Right lobe of liver (tissue), 6 donors: ENCODE data around the gene PTGDS. TPM values are rescaled to one million over a fixed set of nuclear protein-coding genes. Genes with fewer than 3 reads are reported as not detected.

Experiments used
- ATAC-seq, 4 donors: fragments of 200-7000 bp; cut with Tn5 transposase; one replicate each; pipeline ENCODE4 v1.9.1; 2020; ENCODE audit warnings: mild to moderate bottlenecking in 4 of 4, moderate library complexity in 4 of 4
- DNase-seq, 3 donors: peaks; one replicate each; pipeline ENCODE4 v3.0.0-alpha.2; 2020
- H3K27ac ChIP-seq, 3 donors: fragments of 200-600 bp; one replicate each; pipeline ENCODE4 v1.8.0; 2022
- H3K27me3 ChIP-seq, 2 donors: fragments of 200-600 bp; one replicate each; pipeline ENCODE4 v1.8.0; 2022
- H3K36me3 ChIP-seq, 4 donors: fragments of 200-600 bp; sonication (generic) in 1 of 4; one replicate each; pipeline versions ENCODE4 v1.5.1 to v1.8.0; 2017 to 2022; ENCODE audit warnings: control low read depth in 1 of 4
- H3K4me1 ChIP-seq, 4 donors: fragments of 200-600 bp; sonication (generic) in 1 of 4; one replicate each; pipeline versions ENCODE4 v1.5.1 to v1.8.0; 2017 to 2022; ENCODE audit warnings: control low read depth in 1 of 4
- H3K4me3 ChIP-seq, 3 donors: fragments of 200-600 bp; one replicate each; pipeline ENCODE4 v1.8.0; 2022
- H3K9me3 ChIP-seq, 4 donors: fragments of 200-600 bp; sonication (generic) in 1 of 4; one replicate each; pipeline versions ENCODE4 v1.5.1 to v1.8.0; 2017 to 2022; ENCODE audit warnings: control low read depth in 1 of 4
- POLR2A ChIP-seq: fragments of 450-650 bp; IDR thresholded peaks from one replicate; pipeline ENCODE4 v1.6.1; 2017; ENCODE audit warnings: antibody characterized with exemption, mild to moderate bottlenecking
- WGBS: methylation state at CpG from one replicate; pipeline ENCODE4 v1.1.6; 2018; ENCODE audit warnings: low coverage, low lambda C conversion rate; ENCODE audit not compliant: insufficient coverage; ENCODE audit errors: missing lambda C conversion rate; 5-methylcytosine and 5-hydroxymethylcytosine counted together
- intact Hi-C, 2 donors: fragments of 100-400 bp; cut with DNase I; formaldehyde crosslinking; loops; one replicate each; pipeline versions ENCODE4 v1.11.2 to v1.14.1; 2022
- total RNA-seq, 6 experiments: library from RNA; depleted of rRNA in 2 of 6; stranded (reverse); fragments of >200 nt in 2 of 6; fragmentation: NEBNext Ultra II Directional in 3 of 6; extraction: Animal tissue kit (Norgen Biotek cat#: 25700) in 3 of 6; gene quantifications; one replicate each; pipeline versions ENCODE4 v1.1.0 to v1.2.4, GENCODE V29; 2016 to 2023
- TF ChIP-seq, protein P1 (sequence below), 4 donors: fragments of 200-600 bp in 3 of 4; fragments of 450-650 bp in 1 of 4; IDR thresholded peaks; one replicate each; pipeline versions ENCODE4 v1.5.1 to v1.8.0; 2016 to 2022; ENCODE audit warnings: antibody characterized with exemption in 4 of 4, mild to moderate bottlenecking in 2 of 4
- donor health status: DM: no; HTN: yes; CAD: no.
- donor health status: DM: no; HTN: no; CAD: no.
- donor health status: DM: no; HTN: no; CAD: no.
- donor health status: DM: no; HTN: yes; CAD: no.
- donor health status: DM: no; HTN: yes; CAD: no.

PTGDS gene
- total RNA-seq, 6 experiments from 2014 or later = 4.3 to 21.9 (median 6.0) TPM

DNA sequence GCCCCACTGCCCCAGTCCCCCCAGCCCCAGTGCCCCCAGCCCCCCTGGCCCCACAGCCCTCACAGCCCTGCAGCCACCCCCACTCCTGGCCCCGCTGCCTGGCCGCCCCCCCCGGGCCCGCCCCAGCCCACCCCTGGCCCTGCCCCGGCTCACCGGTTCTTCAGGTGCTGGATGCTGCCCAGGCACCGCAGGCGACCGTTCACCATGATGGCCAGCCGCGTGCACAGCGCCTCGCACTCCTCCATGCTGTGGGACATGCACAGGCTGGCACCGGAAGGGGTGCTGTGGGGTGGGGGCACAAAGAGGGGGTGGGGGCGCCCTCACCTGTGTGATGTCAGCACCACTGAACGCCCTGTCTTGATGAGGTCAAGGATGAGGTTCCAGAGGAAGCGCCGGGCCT is 31.9 kb downstream of the PTGDS start:
- H3K27me3 ChIP-seq = no peaks in the 10 kb centered on the region
- H3K27ac ChIP-seq = no peak overlapping the region
- no peak for ATAC-seq
- intact Hi-C loops = no loop called here
- no peaks in the 10 kb centered on the region for H3K9me3 ChIP-seq
- H3K4me3 ChIP-seq = no peak overlapping the region
- 95% methylated on average over 7 of the region's 18 CpGs for WGBS
- H3K4me1 ChIP-seq = no peaks in the 10 kb centered on the region
- no peak for DNase-seq
- TF ChIP-seq, protein P1, sequence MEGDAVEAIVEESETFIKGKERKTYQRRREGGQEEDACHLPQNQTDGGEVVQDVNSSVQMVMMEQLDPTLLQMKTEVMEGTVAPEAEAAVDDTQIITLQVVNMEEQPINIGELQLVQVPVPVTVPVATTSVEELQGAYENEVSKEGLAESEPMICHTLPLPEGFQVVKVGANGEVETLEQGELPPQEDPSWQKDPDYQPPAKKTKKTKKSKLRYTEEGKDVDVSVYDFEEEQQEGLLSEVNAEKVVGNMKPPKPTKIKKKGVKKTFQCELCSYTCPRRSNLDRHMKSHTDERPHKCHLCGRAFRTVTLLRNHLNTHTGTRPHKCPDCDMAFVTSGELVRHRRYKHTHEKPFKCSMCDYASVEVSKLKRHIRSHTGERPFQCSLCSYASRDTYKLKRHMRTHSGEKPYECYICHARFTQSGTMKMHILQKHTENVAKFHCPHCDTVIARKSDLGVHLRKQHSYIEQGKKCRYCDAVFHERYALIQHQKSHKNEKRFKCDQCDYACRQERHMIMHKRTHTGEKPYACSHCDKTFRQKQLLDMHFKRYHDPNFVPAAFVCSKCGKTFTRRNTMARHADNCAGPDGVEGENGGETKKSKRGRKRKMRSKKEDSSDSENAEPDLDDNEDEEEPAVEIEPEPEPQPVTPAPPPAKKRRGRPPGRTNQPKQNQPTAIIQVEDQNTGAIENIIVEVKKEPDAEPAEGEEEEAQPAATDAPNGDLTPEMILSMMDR (IDR thresholded peaks at IDR 0.05) = no peak
- TF ChIP-seq POLR2A = no peak
- H3K36me3 ChIP-seq = peaks cover 0 to 2% (median 0%) of the 10 kb centered on the region in 4 donors

- WGBS = 92% methylated on average over 2 of the region's 49 CpGs
- H3K27me3 ChIP-seq = no peaks in the 10 kb centered on the region
- no peak for TF ChIP-seq POLR2A
- intact Hi-C loops = no loop called here
- ATAC-seq (no peak), DNase-seq (no peak)
- no peak overlapping the region for H3K27ac ChIP-seq
- H3K36me3 ChIP-seq = peaks cover 0 to 2% (median 1%) of the 10 kb centered on the region in 4 donors
- H3K4me3 ChIP-seq = no peak overlapping the region
- no peaks in the 10 kb centered on the region for H3K9me3 ChIP-seq
- H3K4me1 ChIP-seq = no peaks in the 10 kb centered on the region
These were observed 32.8 kb downstream of the PTGDS start for GRCh38 chr9:137009938-137010732.

GRCh38 chr9:137011156-137011555 is 33.9 kb downstream of the PTGDS start:
- no peak for ATAC-seq
- intact Hi-C loops = no loop called here
- no peak overlapping the region for H3K4me3 ChIP-seq
- TF ChIP-seq POLR2A = no peak
- TF ChIP-seq, protein P1 (IDR thresholded peaks at IDR 0.05) = no peak
- no peak for DNase-seq
- H3K4me1 ChIP-seq = no peaks in the 10 kb centered on the region
- no CpG with 5 or more reads among the region's 24 CpGs for WGBS
- peaks cover 0 to 11% (median 1%) of the 10 kb centered on the region in 4 donors for H3K36me3 ChIP-seq
- no peaks in the 10 kb centered on the region for H3K9me3 ChIP-seq
- no peak overlapping the region for H3K27ac ChIP-seq
- no peaks in the 10 kb centered on the region for H3K27me3 ChIP-seq

GRCh38 chr9:137011907-137012675 is 34.8 kb downstream of the PTGDS start:
- ATAC-seq (no peak), DNase-seq (no peak)
- 40% methylated on average over 1 of the region's 39 CpGs for WGBS
- Histone ChIP-seq H3K9me3 (no peaks in the 10 kb centered on the region), H3K4me1 (no peaks in the 10 kb centered on the region), H3K4me3 (no peak overlapping the region), H3K27ac (no peak overlapping the region), H3K36me3 (peaks cover 0 to 17% (median 1%) of the 10 kb centered on the region in 4 donors), H3K27me3 (no peaks in the 10 kb centered on the region)
- intact Hi-C loops = no loop called here
- TF ChIP-seq POLR2A = no peak
- TF ChIP-seq, protein P1 (IDR thresholded peaks at IDR 0.05) = no peak
